ENCODE results near the gene GULP1.
"Not testable (repeated sequence)": the region's sequence is repeated elsewhere in the genome, so short reads cannot be mapped to it uniquely, and the experiment has no call there.

Gene GULP1

GRCh38 chr2:188596054-188596453, 304.4 kb downstream of the GULP1 start:
- DNase-seq (ENCODE audit: low read depth in 2 of 3, low spot score in 1 of 3) = no peak

- no peak for DNase-seq (ENCODE audit: low read depth in 2 of 3, low spot score in 1 of 3)
Observed at GRCh38 chr2:188598551-188598950, 306.9 kb downstream of the GULP1 start.

- DNase-seq (ENCODE audit: low read depth in 2 of 3, low spot score in 1 of 3) = no peak
Observed at GRCh38 chr2:188599140-188599539, 307.5 kb downstream of the GULP1 start.

- DNase-seq (ENCODE audit: low read depth in 2 of 3, low spot score in 1 of 3) = no peak
Observed at GRCh38 chr2:188600536-188601210, 309.0 kb downstream of the GULP1 start.

GRCh38 chr2:188601391-188601790, 309.7 kb downstream of the GULP1 start:
- DNase-seq (ENCODE audit: low read depth in 2 of 3, low spot score in 1 of 3) = no peak

GRCh38 chr2:188601927-188602326, 310.3 kb downstream of the GULP1 start:
- no peak for DNase-seq (ENCODE audit: low read depth in 2 of 3, low spot score in 1 of 3)

GRCh38 chr2:188604579-188604978, 312.9 kb downstream of the GULP1 start:
- no peak for DNase-seq (ENCODE audit: low read depth in 2 of 3, low spot score in 1 of 3)

- not testable (repeated sequence) for DNase-seq (ENCODE audit: low read depth in 2 of 3, low spot score in 1 of 3)
Observed at GRCh38 chr2:188605609-188606584, 314.2 kb downstream of the GULP1 start.

GRCh38 chr2:188606596-188606995, 314.9 kb downstream of the GULP1 start:
- not testable (repeated sequence) for DNase-seq (ENCODE audit: low read depth in 2 of 3, low spot score in 1 of 3)

- DNase-seq (ENCODE audit: low read depth in 2 of 3, low spot score in 1 of 3) = no peak
Observed at GRCh38 chr2:188607501-188607900, 315.8 kb downstream of the GULP1 start.

- no peak for DNase-seq (ENCODE audit: low read depth in 2 of 3, low spot score in 1 of 3)
Observed at GRCh38 chr2:188609321-188610049, 317.8 kb downstream of the GULP1 start.

- no peak for DNase-seq (ENCODE audit: low read depth in 2 of 3, low spot score in 1 of 3)
Observed at GRCh38 chr2:188610050-188610444, 318.4 kb downstream of the GULP1 start.

GRCh38 chr2:188610827-188611226, 319.2 kb downstream of the GULP1 start:
- DNase-seq (ENCODE audit: low read depth in 2 of 3, low spot score in 1 of 3) = no peak

- no peak for DNase-seq (ENCODE audit: low read depth in 2 of 3, low spot score in 1 of 3)
Observed at GRCh38 chr2:188619146-188619545, 327.5 kb downstream of the GULP1 start.

GRCh38 chr2:188620916-188621315, 329.2 kb downstream of the GULP1 start:
- no peak for DNase-seq (ENCODE audit: low read depth in 2 of 3, low spot score in 1 of 3)

GRCh38 chr2:188622601-188623260, 331.1 kb downstream of the GULP1 start:
- DNase-seq (ENCODE audit: low read depth in 2 of 3, low spot score in 1 of 3) = no peak

GRCh38 chr2:188623995-188624643, 332.4 kb downstream of the GULP1 start:
- no peak for DNase-seq (ENCODE audit: low read depth in 2 of 3, low spot score in 1 of 3)

- DNase-seq (ENCODE audit: low read depth in 2 of 3, low spot score in 1 of 3) = no peak
Observed at GRCh38 chr2:188627471-188627870, 335.8 kb downstream of the GULP1 start.

GRCh38 chr2:188628989-188629752, 337.5 kb downstream of the GULP1 start:
- no peak for DNase-seq (ENCODE audit: low read depth in 2 of 3, low spot score in 1 of 3)

All from stimulated activated CD4-positive, alpha-beta T cell treated with anti-CD3 and anti-CD28 coated beads, Interleukin-12 subunit alpha, Interleukin-12 subunit beta, amount 100 ng/mL, for 48 hours (primary cell).